ENCODE results near the gene LAMC3.

LAMC3 gene

DNA sequence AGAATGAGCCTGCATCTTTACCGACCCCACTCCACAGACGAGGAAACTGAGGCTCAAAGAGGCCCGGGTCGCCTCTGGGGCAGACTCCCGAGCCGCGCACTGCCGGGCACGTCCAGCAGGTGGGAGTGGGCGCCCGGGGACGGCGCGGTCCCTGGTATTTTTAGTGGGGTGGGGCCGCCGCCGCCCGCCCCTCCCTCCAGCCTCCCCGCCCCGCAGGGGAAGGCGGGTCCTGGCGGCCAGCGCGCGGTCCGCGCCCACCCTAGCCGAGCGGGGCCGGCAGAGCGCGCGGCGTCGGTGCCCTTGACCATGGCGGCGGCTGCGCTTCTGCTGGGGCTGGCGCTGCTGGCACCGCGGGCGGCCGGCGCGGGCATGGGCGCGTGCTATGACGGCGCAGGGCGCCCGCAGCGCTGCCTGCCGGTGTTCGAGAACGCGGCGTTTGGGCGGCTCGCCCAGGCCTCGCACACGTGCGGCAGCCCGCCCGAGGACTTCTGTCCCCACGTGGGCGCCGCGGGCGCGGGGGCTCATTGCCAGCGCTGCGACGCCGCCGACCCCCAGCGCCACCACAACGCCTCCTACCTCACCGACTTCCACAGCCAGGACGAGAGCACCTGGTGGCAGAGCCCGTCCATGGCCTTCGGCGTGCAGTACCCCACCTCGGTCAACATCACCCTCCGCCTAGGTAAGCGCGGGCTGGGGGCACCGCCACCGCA, at the start of gene LAMC3:
TSS of gene LAMC3 (plus strand) at position 266 of the 710 bp plus-strand sequence. CDS start at position 307, 41 bp downstream.
- DNase-seq (ENCODE audit: extremely low read depth in 1 of 2, low read depth in 1 of 2): no peak

DNA sequence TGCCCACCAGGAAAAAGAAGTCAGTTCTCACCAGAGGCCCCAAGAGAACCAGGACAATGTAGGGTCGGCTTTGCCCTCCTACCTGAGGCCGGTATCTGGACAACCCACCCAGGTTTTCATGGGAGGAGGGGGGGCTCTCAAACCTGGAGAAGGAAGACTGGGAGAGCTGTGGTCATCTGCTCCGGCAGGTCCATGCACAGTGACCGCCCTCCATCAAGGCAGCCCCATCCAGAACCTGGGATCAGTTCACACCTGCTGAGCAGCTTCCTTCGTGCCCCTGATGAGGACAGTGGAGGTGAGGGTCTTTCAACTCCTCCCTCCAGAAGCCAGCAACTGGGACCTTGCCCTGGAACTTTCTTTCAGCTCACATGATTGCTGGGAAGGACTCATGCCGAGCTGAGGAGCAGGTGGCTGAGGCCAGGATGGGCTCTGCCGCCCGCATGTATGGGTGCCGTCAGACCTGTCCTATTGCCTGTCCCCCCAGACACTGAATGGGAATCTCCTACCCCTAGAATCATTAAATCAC, 49.1 kb upstream of the LAMC3 start:
- no peak for DNase-seq (ENCODE audit: extremely low read depth in 1 of 2, low read depth in 1 of 2)

DNA sequence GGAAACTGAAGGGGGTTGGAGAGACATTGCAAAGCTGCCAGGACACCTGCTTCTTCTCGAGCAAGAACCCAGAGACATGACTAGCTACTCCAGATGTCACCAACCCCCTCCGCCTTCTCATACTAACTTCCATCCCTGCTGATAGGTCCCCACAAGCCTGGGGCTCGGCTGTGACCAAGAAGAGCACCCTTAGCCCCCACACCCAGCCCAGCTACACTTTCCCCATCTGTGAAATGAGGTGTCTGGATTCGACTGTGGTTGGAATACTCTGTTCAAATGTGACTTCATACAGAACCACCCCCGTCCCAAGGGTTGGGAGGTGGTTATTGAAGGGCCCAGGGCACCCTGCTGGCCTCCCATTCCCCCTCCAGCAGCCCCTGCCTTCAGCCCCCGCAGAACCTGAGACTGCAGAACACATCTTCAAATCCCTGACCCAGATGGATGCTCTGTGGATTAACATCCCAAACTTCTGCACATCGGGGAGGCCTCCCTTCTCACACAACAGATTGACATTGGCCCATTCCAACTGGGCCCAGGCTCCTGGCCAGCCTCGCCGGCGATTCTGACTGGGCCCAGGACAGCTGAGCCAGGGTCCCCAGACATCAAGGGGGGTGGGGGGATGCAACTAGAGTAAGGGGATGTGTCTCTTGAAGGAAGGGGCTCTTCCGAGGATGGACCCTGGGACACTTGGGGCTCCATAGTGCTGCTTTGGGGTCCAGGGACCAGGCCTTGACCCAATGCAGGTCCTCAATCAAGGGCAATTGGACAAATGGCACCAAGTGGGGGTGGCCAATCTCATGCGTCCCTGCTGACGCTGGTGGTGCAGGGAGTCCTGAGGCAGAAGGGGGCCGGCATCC, 48.2 kb upstream of the LAMC3 start:
- no peak for DNase-seq (ENCODE audit: extremely low read depth in 1 of 2, low read depth in 1 of 2)

DNA sequence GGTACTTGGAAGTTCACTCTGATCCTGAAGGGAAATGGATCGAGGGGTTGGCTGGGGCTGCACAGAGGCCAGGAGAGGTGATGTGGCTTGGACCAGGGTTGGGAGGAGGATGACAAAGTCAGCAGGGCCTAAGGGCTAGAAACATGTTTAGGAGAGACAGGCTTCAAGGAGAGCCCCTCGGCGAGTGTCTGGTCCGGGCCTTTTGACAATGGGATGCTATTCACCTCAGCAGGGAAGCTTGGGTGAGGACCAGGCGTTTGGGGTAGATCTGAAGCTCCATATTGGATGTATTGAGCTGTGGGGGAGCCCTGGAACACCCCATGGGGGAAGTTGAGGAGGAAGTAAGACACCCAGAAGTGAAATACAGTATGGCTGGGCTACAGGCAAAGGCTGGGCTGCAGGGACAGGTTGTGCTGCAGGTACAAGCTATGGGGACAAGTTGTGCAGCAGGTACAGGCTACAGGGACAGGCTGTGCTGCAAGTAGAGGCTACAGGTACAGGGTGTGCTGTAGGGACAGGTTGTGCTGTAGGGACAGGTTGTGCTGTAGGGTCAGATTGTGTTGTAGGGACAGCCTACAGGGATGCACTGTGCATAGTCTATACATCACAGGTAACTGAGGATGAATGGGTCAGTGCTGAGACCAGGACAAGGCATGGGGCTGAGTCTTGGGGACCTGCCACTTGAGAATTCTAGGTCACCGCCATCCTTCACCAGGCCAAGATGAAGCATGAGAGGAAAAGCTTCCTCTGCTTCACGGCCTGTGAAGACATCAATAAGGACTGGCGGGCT, 47.3 kb upstream of the LAMC3 start:
- DNase-seq (ENCODE audit: extremely low read depth in 1 of 2, low read depth in 1 of 2): no peak

DNA sequence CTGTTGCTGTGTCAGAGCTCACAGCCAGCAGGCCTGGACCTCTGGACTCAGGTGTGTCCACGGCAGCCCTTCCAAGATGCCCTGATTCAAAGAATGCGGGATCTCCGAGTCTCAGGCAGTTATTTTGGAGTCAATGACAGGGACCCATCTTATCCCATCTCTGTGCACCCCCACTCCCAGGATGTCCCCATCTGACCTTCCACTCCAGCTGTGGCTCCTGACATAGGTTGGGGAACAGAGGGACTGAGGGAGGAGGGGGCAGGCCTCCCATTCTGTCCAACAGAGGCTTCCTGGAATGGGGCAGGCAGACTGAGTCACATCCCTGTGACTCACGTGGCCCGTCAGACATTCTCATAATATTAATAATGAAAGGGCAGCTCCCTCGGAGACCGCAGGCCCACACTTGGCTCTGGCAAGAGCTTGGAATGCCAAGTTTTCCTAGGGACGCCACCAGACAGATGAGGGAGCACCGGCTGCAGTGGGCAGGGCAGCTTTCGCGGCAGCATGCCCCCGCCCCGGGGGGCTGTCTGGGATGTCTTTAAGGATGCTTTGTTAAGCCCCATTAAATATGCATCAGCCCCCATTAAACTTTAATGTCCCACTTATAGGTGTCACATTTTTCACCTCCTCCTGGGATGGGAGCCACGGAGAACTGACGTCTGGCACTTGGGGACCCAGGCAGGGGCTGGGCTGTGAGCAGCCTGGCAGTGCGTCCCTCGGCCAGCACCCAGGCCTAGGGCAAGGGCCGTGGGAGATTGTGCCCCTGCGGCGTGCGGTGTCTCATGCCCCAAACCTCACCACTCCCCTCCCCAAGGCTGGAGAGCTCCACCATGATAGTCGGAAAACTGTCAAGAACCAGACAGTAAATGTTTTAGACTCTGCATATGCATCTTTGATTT, 46.3 kb upstream of the LAMC3 start:
- DNase-seq (ENCODE audit: extremely low read depth in 1 of 2, low read depth in 1 of 2): no peak

DNA sequence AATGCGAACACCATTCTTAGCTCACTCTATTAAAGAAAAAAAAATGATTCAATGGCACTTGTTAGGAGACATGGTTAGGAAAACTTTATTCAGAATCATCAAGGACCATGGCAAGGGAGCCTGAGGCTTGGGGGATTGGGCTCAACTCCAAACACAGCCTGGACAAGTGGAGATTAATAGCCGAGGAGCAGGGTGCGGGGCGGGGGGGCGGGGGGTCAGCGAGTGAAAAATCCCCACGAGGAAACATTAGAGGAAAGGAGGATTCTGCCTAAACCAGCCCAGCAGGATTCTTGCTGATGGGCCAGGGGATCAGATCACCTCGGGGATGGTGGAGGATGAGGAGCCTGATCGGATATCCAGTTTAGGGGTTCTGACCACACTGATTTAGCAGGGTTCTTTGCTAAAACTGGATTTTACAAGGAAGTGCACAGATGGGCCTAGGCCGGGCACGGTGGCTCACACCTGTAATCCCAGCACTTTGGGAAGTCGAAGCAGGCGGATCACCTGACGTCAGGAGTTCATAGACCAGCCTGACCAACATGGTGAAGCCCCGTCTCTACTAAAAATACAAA, 45.6 kb upstream of the LAMC3 start:
- no peak for DNase-seq (ENCODE audit: extremely low read depth in 1 of 2, low read depth in 1 of 2)

DNA sequence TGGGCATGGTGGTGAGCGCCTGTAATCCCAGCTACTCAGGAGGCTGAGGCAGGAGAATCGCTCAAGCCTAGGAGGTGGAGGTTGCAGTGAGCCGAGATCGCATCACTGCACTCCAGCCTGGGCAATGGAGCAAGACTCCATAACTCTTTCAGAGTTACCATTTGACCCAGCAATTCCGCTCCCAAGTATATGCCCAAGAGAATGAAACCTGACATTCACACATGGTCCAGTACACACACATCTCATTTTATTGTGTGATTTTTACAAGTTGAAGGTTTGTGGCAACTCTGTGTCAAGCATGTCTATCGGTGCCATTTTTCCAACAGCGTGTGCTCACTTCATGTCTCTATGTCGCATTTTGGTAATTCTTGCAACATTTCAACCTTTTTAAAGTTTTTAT, 45.1 kb upstream of the LAMC3 start:
- DNase-seq (ENCODE audit: extremely low read depth in 1 of 2, low read depth in 1 of 2): no peak

DNA sequence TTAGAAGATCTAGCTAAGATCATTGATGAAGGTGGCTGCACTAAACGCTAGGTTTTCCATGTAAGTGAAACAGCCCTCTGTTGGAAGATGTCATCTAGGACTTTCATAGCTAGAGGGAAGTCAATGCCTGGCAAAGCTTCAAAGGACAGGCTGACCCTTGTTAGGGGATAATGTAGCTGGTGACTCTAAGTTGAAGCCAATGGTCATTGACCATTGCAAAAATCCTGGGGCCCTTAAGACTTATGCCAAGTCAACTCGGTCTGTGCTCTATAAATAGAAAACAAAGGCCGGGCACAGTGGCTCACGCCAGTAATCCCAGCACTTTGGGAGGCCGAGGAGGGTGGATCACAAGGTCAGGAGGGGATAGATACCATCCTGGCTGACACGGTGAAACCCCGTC, 43.3 kb upstream of the LAMC3 start:
- DNase-seq (ENCODE audit: extremely low read depth in 1 of 2, low read depth in 1 of 2): no peak

DNA sequence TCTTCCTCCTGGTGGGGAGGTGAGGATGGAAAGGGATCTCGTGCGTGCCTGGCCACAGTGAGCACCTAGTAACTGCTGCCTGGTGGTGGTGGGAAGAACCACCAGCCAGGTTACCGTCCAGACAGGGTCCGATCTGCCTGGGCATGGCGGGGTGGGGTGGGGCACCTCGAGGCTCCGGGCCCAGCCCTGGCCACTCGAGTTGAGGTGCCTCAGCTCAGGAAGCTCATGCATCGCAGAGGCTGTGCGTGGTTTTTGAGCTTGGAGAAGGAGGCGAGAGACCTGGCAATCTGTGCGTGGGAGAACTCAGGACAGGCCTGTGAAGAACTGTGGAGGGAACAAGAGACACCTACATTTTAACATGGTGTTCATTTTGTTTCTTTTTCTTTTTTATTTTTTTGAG, 38.9 kb upstream of the LAMC3 start:
- no peak for DNase-seq (ENCODE audit: extremely low read depth in 1 of 2, low read depth in 1 of 2)

DNA sequence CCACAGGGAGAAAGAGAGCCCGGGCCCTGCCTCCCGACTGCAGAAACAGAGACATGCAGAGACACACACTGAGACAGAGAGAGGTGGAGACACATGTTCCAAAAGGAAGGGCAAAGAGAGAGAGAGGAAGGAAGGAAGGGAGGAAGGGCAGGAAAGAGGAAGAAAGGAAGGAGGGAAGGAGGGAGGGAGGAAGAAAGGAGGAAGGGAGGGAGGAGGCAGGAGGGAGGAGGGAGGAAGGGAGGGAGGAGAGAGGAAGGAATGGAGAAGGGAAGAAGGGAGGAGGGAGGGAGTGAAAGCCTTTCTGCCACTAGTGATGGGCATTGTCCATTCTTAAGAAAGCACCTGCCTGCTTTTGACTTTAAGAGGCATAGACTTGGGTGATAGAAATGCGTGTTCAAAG, 38.1 kb upstream of the LAMC3 start:
- DNase-seq (ENCODE audit: extremely low read depth in 1 of 2, low read depth in 1 of 2): no peak

DNA sequence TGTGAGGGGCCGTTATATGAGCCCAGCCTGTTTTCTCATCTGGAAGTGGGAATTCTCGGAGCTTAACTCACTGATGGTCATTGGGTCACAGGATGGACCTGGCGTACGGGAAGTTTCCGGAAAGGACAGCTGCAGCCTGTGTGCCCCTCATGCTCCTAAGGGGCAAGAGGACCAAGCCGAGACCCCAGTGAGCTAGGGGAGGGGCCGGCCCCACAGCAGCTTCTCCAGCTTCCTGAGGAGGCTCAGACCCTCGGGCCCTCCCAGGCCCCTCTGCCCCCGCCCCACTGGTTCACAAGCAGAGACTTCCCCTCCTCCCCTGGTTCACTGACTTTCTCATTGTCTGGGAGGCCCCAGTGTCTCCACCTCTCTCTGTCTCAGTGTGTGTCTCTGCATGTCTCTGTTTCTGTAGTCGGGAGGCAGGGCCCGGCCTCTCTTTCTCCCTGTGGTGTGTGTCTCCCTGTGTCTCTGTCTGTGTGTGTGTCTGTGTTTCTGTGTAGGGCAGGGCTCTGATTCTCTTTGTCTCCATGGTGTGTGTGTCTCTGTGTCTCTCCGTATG, 37.6 kb upstream of the LAMC3 start:
- no peak for DNase-seq (ENCODE audit: extremely low read depth in 1 of 2, low read depth in 1 of 2)

DNA sequence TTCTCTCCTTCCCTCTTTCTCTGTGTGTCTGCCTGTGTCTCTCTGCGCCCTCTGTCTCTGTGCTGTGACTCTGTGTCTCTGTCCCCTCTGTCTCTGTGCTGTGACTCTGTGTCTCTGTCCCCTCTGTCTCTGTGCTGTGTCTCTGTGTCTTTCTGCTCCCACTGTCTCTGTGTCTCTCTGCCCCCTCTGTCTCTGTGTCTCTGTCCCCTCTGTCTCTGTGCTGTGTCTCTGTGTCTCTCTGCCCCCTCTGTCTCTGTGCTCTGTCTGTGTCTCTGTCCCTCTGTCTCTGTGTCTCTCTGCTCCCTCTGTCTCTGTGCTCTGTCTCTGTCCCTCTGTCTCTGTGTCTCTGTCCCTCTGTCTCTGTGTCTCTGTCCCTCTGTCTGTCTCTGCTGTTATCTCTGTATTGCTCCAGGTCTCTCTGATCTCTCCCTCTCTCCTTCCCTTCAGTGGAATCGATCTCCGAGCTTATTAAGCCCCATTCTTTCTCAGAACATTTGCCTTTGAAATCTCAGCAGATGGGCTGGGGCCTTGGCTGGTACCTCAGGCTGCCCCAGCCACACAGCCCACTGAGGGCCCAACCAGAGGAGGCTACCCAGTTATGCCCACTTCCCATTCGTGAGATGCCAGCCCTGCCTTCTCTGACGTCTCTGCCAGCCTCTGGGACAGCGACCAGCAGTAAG, 36.6 kb upstream of the LAMC3 start:
- DNase-seq (ENCODE audit: extremely low read depth in 1 of 2, low read depth in 1 of 2): no peak

DNA sequence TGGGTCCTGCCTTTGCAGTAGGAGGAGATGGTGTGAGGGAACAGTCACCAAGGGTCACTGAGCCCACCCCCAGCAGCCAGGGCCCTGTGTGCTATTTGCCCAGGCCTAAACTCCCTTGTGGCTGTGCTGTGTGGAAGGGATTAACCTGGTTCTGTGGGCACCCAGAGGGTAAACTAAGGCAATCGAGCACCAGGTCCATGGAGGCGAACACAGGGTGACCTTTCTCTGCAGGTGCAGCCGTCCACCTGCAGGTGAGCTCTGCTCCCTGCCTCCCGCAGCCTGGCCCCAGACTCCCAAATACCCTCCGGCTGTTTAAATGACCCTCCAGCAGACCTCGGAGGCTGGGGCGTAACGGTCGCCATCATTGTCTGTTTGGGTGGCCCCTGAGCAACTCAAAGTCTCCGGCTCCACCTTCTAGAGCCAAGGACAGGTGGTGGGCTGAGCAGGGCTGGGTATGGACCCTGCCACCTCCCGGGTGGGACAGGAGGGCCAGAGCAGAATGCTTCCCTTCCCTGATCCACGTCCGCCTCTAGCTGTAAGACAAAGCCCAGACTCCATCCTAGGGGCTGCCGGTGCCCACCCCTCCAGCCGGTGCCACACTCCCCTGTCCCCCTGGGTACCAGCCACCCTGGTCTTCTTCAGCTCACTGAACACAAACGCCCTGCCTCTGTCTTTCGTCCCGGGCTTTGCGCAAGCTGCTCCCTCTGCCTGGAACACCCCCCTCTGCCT, 35.9 kb upstream of the LAMC3 start:
- no peak for DNase-seq (ENCODE audit: extremely low read depth in 1 of 2, low read depth in 1 of 2)

DNA sequence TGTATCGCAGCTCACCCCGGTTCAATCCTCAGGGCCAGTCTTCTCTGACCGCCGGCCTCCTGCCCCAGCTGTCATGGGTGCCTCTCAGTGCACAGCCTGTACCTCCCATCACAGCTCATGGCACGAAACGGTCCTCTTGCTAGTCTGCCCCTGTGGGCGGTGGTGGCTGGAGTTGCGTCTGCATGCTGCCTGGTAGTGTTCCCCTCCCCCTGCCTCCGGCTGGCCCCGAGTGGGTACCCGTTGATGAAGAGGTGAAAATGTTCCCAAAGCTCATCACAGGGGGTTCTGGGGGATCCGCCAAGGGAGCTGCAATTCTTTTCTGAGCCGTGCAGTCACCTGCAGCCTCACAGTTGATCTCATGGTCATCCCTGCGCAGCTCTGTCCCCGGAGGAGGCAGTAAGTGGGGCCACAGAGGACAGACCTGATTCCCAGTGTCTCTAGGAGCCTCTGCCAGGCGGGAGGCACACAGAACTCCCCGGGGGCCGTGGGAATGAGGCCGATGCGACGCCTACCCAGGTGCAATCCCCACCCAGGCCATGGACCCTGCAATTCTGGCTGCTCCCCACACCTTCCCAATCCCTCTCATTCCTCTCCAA, 35.2 kb upstream of the LAMC3 start:
- no peak for DNase-seq (ENCODE audit: extremely low read depth in 1 of 2, low read depth in 1 of 2)

DNA sequence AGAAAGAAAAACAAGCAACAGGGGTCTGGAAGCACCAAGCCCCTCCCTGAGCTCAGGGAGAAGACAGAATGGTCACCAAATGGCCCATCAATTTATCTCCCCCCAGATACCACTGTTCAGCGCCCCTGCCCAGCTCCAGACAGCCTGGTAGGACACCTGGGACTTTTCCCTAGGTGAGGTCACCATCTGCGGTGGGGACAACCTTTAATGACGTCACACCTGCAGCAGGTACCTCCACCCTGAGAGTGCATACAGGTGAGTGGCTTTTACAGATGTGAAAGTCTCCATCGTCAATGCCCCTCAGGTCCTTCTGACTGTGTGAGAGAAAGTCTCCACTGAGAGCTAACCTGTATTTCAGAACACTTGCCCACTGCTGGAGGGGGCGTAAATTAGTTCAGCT, 34.3 kb upstream of the LAMC3 start:
- DNase-seq (ENCODE audit: extremely low read depth in 1 of 2, low read depth in 1 of 2): no peak

DNA sequence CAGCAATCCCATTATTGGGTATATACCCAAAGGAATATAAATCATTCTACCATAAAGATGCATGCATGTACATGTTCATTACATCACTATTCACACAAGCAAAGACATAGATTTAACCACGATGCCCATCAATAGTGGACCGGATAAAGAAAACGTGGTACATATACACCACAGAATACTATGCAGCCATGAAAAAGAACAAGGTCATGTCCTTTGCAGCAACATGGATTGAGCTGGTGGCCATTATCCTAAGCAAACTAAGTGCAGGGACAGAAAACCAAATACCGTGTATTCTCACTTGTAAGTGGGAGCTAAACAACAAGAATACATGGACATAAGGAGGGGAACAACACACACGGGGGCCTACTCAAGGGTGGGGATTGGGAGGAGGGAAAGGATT, 33.8 kb upstream of the LAMC3 start:
- no peak for DNase-seq (ENCODE audit: extremely low read depth in 1 of 2, low read depth in 1 of 2)

DNA sequence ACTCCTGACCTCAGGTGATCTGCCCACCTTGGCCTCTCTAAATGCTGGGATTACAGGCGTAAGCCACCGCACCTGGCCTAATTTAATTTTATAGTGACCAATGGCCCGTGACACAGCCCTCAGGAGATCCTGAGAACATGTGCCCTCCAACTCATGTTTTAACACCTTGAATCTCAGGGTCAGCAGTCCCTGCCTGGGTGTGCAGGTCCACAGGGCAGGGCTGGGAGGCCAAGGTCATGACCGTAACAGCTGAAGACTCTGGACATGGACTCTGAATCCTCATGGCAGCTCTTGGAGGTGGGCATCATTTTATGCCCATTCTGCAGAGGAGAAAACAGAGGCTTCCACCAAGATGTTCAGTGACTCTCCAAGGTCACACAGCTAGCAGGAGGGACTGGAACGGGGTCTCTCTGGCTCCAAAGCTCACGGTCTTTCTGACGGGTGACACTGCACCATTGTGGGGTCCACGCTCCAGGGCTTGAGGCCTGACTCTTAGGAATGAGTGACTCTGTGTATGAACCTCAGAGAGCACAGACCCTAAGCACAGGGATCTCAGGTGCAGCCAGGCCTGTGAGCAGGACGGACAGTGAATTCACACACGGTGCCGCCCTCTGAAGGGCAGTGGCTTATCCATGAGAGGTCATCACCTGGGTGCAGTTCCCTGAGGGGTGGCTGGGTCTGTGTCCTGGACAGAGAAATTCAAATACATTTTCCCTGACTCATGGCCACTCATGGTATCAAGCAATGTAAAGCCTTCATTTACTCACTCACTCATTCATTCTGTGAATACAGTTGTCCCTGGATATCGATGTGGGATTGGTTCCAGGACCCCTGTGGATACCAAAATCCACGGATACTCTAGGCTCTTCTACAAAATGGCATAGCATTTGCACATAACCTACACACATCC, 32.8 kb upstream of the LAMC3 start:
- DNase-seq (ENCODE audit: extremely low read depth in 1 of 2, low read depth in 1 of 2): no peak

Measured in activated CD8-positive, alpha-beta memory T cell treated with anti-CD3 and anti-CD28 coated beads for 1 hour (primary cell).